Cerebellar cortex (tissue), 1 donor: Measurements from ENCODE around the gene C2orf68.
A peak's percentile ranks its signal among the peaks of the same experiment; 100 is the strongest.
"Not testable (repeated sequence)": the region's sequence is repeated elsewhere in the genome, so short reads cannot be mapped to it uniquely, and the experiment has no call there.

Source experiments
- DNase-seq: peaks from one replicate; pipeline ENCODE4 v3.0.0-alpha.2; 2015; ENCODE audit warnings: low spot score

The C2orf68 gene

GRCh38 chr2:85611705-85612587, at the start of gene C2orf68:
C2orf68 (minus strand) TSS chr2:85612066; CDS start chr2:85611984, 82 bp downstream.
- DNase-seq = peak; percentile 91

- DNase-seq = no peak
Measured at GRCh38 chr2:85661139-85661858, 49.4 kb upstream of the C2orf68 start.

GRCh38 chr2:85660725-85661124, 48.9 kb upstream of the C2orf68 start:
- DNase-seq = no peak

- not testable (repeated sequence) for DNase-seq
Measured at GRCh38 chr2:85660301-85660700, 48.4 kb upstream of the C2orf68 start.

- DNase-seq = no peak
Measured at GRCh38 chr2:85659324-85659981, 47.6 kb upstream of the C2orf68 start.

- not testable (repeated sequence) for DNase-seq
Measured at GRCh38 chr2:85657399-85657798, 45.5 kb upstream of the C2orf68 start.

- no peak for DNase-seq
Measured at GRCh38 chr2:85656468-85656867, 44.6 kb upstream of the C2orf68 start.

- no peak for DNase-seq
Measured at GRCh38 chr2:85655961-85656417, 44.1 kb upstream of the C2orf68 start.

- DNase-seq = no peak
Measured at GRCh38 chr2:85653996-85654395, 42.1 kb upstream of the C2orf68 start.

GRCh38 chr2:85652056-85652455, 40.2 kb upstream of the C2orf68 start:
- no peak for DNase-seq

GRCh38 chr2:85651097-85651496, 39.2 kb upstream of the C2orf68 start:
- no peak for DNase-seq

GRCh38 chr2:85650456-85650855, 38.6 kb upstream of the C2orf68 start:
- no peak for DNase-seq

- no peak for DNase-seq
Measured at GRCh38 chr2:85649201-85650190, 37.6 kb upstream of the C2orf68 start.

- peak; percentile 15 for DNase-seq
Measured at GRCh38 chr2:85648619-85649018, 36.8 kb upstream of the C2orf68 start.

GRCh38 chr2:85647823-85648526, 36.1 kb upstream of the C2orf68 start:
- DNase-seq = no peak

GRCh38 chr2:85646166-85646565, 34.3 kb upstream of the C2orf68 start:
- DNase-seq = no peak

GRCh38 chr2:85644909-85645308, 33.0 kb upstream of the C2orf68 start:
- no peak for DNase-seq

- no peak for DNase-seq
Measured at GRCh38 chr2:85642725-85643124, 30.9 kb upstream of the C2orf68 start.

- no peak for DNase-seq
Measured at GRCh38 chr2:85635636-85636035, 23.8 kb upstream of the C2orf68 start.

GRCh38 chr2:85635011-85635410, 23.1 kb upstream of the C2orf68 start:
- DNase-seq = no peak

- no peak for DNase-seq
Measured at GRCh38 chr2:85631316-85631715, 19.4 kb upstream of the C2orf68 start.
